ENCODE results near the gene LRRN2. TPM values are rescaled to one million over a fixed set of nuclear protein-coding genes. Genes with fewer than 3 reads are reported as not detected.

LRRN2 gene
- total and polyA plus RNA-seq, 2 of the 8 experiments (the other 6 are each of a cell fraction or from before 2014, with no cell fraction given): 1.8 to 2.3 TPM

GRCh38 chr1:204659056-204659455 is 26.5 kb downstream of the LRRN2 start:
- POLR2A ChIA-PET (ENCODE audit: partially characterized antibody): interaction anchor here (1.4 kb wide), 1 partner anchor 9 kb away, joined by 4 read pairs; no protein-coding TSS in a partner anchor
- Histone ChIP-seq H2BK20ac (ENCODE audit: low read length) (no peak overlapping the region), H3K14ac (ENCODE audit: insufficient read length) (no peak overlapping the region), H3K4me3 (ENCODE audit: extremely low read depth in 1 of 4, insufficient read depth in 2 of 4, low read depth in 3 of 4, low read length in 4 of 4) (no peak overlapping the region), H2BK5ac (ENCODE audit: low read depth, low read length) (no peak overlapping the region), H2BK12ac (ENCODE audit: low read depth, low read length) (no peak overlapping the region), H3K4me1 (replicated peaks in 1 of 4; ENCODE audit: control insufficient read depth in 3 of 4, insufficient read depth in 4 of 4, low read length in 3 of 4) (peaks cover 0 to 2% (median 0%) of the 10 kb centered on the region in 4 experiments; a peak in 2 of 7 replicates), H4K20me1 (replicated peaks in 1 of 2; ENCODE audit: control insufficient read depth in 1 of 2, insufficient read depth in 2 of 2, low read length in 2 of 2) (peaks cover 0 to 1% of the 10 kb centered on the region in 2 experiments), H3K27ac (ENCODE audit: low read depth, low read length) (no peak overlapping the region), H3K79me1 (ENCODE audit: low read depth, low read length) (no peaks in the 10 kb centered on the region), H3K36me3 (ENCODE audit: control insufficient read depth in 2 of 4, insufficient read depth in 4 of 4, low read length in 3 of 4) (no peaks in the 10 kb centered on the region), H2BK120ac (replicated peaks; ENCODE audit: low read depth, low read length) (no peak overlapping the region), H3K9me3 (ENCODE audit: insufficient read depth in 2 of 2, low read depth in 1 of 2, low read length in 1 of 2) (no peaks in the 10 kb centered on the region), H3K23ac (ENCODE audit: insufficient read length) (no peak overlapping the region), H2AFZ (ENCODE audit: low read length) (no peak overlapping the region), H3K18ac (ENCODE audit: extremely low read depth, low read length) (no peak overlapping the region), H3K56ac (replicated peaks; ENCODE audit: insufficient read length, low read depth, low read length) (no peak overlapping the region), H3K79me2 (ENCODE audit: control insufficient read depth in 1 of 2, insufficient read depth in 2 of 2, low read length in 2 of 2) (no peaks in the 10 kb centered on the region), H4K5ac (ENCODE audit: insufficient read length, low read depth, low read length) (no peak overlapping the region), H4K8ac (ENCODE audit: extremely low read depth, insufficient read depth, low read length) (no peak overlapping the region), H3K4me2 (ENCODE audit: insufficient read depth in 1 of 2, low read depth in 2 of 2, low read length in 2 of 2) (no peak overlapping the region), H3K4ac (replicated peaks; ENCODE audit: insufficient read length, low read depth, low read length) (no peak overlapping the region), H2AK5ac (ENCODE audit: low read depth, low read length) (no peak overlapping the region), H4K91ac (replicated peaks; ENCODE audit: insufficient read length, low read length) (no peak overlapping the region), H3K23me2 (ENCODE audit: low read depth, low read length) (no peaks in the 10 kb centered on the region), H3K9ac (replicated peaks in 1 of 4; ENCODE audit: extremely low read depth in 1 of 4, low read depth in 3 of 4, low read length in 3 of 4) (no peak overlapping the region), H3K27me3 (replicated peaks in 1 of 4; ENCODE audit: control insufficient read depth in 3 of 4, extremely low read depth in 1 of 4, insufficient read depth in 3 of 4, low read length in 3 of 4) (no peaks in the 10 kb centered on the region; a peak in 1 of 7 replicates), H2BK15ac (ENCODE audit: low read length) (no peak overlapping the region)
- TF ChIP-seq GTF2F1 (IDR thresholded peaks at IDR 0.05; ENCODE audit: borderline replicate concordance, low read depth, low read length) (no peak), CBX8 (IDR thresholded peaks at IDR 0.05; ENCODE audit: borderline replicate concordance, low read depth, low read length) (no peak), HDAC6 (IDR thresholded peaks at IDR 0.05; ENCODE audit: low read depth, low read length) (no peak), POLR2AphosphoS5 (IDR thresholded peaks at IDR 0.05; ENCODE audit: low read depth, low read length) (no peak), CREB1 (IDR thresholded peaks at IDR 0.05) (no peak), JUN (IDR thresholded peaks at IDR 0.05; ENCODE audit: low read depth, low read length) (no peak), KDM5A (IDR thresholded peaks at IDR 0.05; ENCODE audit: low read length) (no peak), RAD21 (IDR thresholded peaks at IDR 0.05 in 1 of 2, conservative IDR thresholded peaks at IDR 0.05 in 1 of 2; ENCODE audit: low read depth in 2 of 2, low read length in 2 of 2) (no peak), FOSL1 (IDR thresholded peaks at IDR 0.05; ENCODE audit: insufficient read depth, low read depth, low read length) (no peak), ASH2L (IDR thresholded peaks at IDR 0.05; ENCODE audit: low read length) (no peak), ATF3 (IDR thresholded peaks at IDR 0.05; ENCODE audit: insufficient read depth, low read depth, low read length) (no peak), RXRA (IDR thresholded peaks at IDR 0.05; ENCODE audit: insufficient read depth, low read depth, low read length) (no peak)
- WGBS, 2 experiments (ENCODE audit: extremely low coverage in 1 of 2, insufficient coverage in 1 of 2, insufficient read length in 1 of 2, insufficient replicate concordance in 2 of 2, low coverage in 1 of 2, low lambda C conversion rate in 2 of 2, missing lambda C conversion rate in 1 of 2): 87% methylated on average over 3 of the region's 3 CpGs; no CpG with 5 or more reads in 1 of the 2 experiments
- DNase-seq (ENCODE audit: low read depth in 1 of 2, low spot score in 2 of 2) (no peak), FAIRE-seq (no peak)
- CTCF ChIA-PET (ENCODE audit: partially characterized antibody): interaction anchor here (0.6 to 1.7 kb wide), 2 partner anchors 8 to 148 kb away, joined by 3 to 8 read pairs; no protein-coding TSS in a partner anchor
